SH-SY5Y (cell line): Measurements from ENCODE around the gene MGMT.

Source experiments
- GATA2 ChIP-seq: IDR thresholded peaks from 2 replicates; pipeline ENCODE4 v1.6.1; 2011; ENCODE audit warnings: mild to moderate bottlenecking, low read depth, low read length
- GATA3 ChIP-seq: IDR thresholded peaks from 2 replicates; pipeline ENCODE4 v1.6.1; 2011; ENCODE audit warnings: low read depth, mild to moderate bottlenecking, low read length, moderate library complexity

GRCh38 chr10:129601737-129602136, 134.7 kb downstream of the MGMT start:
- no peak for TF ChIP-seq GATA3
- no peak for TF ChIP-seq GATA2
